ENCODE measurements around the gene SH3PXD2A. TPM values are rescaled to one million over a fixed set of nuclear protein-coding genes. Genes with fewer than 3 reads are reported as not detected.

The SH3PXD2A gene
- total and polyA plus RNA-seq, 7 donors: 19.0 to 58.2 (median 24.5) TPM

DNA sequence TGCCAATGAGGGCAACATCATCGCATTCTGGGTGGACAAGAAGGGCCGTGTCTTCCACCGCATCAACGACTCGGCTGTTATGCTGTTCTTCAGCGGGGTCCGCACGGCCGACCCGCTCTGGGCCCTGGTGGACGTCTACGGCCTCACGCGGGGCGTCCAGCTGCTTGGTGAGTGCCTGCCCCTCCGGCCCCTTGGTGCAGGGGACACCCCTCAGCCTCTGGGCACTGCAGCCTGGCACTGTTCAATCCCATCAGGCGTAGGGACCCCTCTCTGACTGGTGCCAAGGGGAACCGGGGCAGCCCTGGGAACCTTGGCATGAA is 283.8 kb downstream of the SH3PXD2A start:
- WGBS, 2 donors: 95 to 97% methylated on average over 18 of the region's 18 CpGs
- no peak overlapping the region for H3K4me3 ChIP-seq
- H3K27me3 ChIP-seq: peaks cover 0 to 10% (median 0%) of the 10 kb centered on the region in 3 donors
- intact Hi-C loops (cut with DNase I): no loop called here
- no peaks in the 10 kb centered on the region for H3K9me3 ChIP-seq
- no peak for DNase-seq
- H3K36me3 ChIP-seq: no peaks in the 10 kb centered on the region
- no peak for TF ChIP-seq POLR2A (IDR thresholded peaks at IDR 0.05)
- TF ChIP-seq, protein P1, sequence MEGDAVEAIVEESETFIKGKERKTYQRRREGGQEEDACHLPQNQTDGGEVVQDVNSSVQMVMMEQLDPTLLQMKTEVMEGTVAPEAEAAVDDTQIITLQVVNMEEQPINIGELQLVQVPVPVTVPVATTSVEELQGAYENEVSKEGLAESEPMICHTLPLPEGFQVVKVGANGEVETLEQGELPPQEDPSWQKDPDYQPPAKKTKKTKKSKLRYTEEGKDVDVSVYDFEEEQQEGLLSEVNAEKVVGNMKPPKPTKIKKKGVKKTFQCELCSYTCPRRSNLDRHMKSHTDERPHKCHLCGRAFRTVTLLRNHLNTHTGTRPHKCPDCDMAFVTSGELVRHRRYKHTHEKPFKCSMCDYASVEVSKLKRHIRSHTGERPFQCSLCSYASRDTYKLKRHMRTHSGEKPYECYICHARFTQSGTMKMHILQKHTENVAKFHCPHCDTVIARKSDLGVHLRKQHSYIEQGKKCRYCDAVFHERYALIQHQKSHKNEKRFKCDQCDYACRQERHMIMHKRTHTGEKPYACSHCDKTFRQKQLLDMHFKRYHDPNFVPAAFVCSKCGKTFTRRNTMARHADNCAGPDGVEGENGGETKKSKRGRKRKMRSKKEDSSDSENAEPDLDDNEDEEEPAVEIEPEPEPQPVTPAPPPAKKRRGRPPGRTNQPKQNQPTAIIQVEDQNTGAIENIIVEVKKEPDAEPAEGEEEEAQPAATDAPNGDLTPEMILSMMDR (IDR thresholded peaks at IDR 0.05): no peak
- TF ChIP-seq EP300 (IDR thresholded peaks at IDR 0.05): no peak
- no peak overlapping the region for H3K27ac ChIP-seq
- peaks cover 0 to 9% (median 7%) of the 10 kb centered on the region in 4 donors for H3K4me1 ChIP-seq

DNA sequence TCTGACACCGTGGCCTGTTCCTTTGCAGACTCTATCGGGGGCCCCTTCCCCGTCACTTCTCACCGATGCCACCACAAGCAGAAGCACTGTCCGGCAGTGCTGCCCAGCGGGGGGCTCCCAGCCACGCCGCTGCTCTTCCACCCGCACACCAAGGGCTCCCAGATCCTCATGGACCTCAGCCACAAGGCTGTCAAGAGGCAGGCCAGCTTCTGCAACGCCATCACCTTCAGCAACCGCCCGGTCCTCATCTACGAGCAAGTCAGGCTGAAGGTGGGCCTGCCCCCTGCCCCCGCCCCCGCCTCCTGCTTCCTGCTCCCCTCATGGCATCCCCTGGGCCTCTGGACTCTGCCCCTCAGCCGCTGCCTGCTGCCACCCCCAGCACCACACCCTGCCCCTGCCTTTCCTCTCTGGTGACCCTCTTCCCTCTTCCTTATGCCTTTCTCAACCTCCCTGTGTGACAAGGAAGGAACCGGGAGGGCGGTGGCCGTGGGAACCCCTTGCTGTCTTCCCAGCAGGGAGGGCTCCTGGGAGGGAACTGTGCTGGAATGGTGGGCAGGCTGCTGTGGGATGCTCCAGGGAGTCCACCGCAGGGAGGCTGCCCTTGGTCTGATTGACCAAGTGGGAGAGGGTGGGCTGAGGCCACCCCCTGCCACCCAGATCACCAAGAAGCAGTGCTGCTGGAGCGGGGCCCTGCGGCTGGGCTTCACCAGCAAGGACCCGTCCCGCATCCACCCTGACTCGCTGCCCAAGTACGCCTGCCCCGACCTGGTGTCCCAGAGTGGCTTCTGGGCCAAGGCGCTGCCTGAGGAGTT is 284.3 kb downstream of the SH3PXD2A start:
- Histone ChIP-seq H3K36me3 (no peaks in the 10 kb centered on the region), H3K27me3 (peaks cover 0 to 10% (median 0%) of the 10 kb centered on the region in 3 donors), H3K4me3 (no peak overlapping the region), H3K9me3 (no peaks in the 10 kb centered on the region), H3K27ac (no peak overlapping the region), H3K4me1 (peaks cover 0 to 8% (median 7%) of the 10 kb centered on the region in 4 donors)
- intact Hi-C loops (cut with DNase I): no loop called here
- DNase-seq: no peak
- TF ChIP-seq POLR2AphosphoS5 (IDR thresholded peaks at IDR 0.05) (no peak), EP300 (IDR thresholded peaks at IDR 0.05) (no peak), POLR2A (IDR thresholded peaks at IDR 0.05) (no peak)
- TF ChIP-seq, protein P1 (IDR thresholded peaks at IDR 0.05): no peak
- 85 to 91% methylated on average over 28 of the region's 28 CpGs for WGBS, 2 donors

DNA sequence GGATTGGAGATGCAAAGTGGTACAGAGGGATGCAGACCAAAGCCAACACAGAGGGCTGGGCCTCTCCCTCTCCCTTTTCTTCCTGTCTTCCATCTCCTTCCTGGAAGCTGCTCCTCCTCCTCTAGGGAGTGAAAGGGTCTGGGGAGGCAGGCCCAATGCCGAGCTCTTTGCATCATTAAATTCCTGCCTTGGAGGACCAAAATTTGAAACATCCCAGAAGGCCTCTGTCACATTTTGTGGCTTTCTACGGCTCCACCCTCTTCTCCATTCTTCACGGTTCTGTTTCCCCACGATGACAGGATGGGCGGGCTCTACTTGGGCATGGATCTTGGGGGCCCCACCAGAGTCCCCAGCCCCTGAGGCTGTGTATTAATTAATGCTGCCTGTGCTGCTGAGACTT is 285.5 kb downstream of the SH3PXD2A start:
- intact Hi-C loops (cut with DNase I): no loop called here
- DNase-seq: no peak
- H3K27ac ChIP-seq: no peak overlapping the region
- H3K36me3 ChIP-seq: no peaks in the 10 kb centered on the region
- no peaks in the 10 kb centered on the region for H3K9me3 ChIP-seq
- H3K4me3 ChIP-seq: no peak overlapping the region
- H3K4me1 ChIP-seq: no peaks in the 10 kb centered on the region
- TF ChIP-seq EP300 (IDR thresholded peaks at IDR 0.05) (no peak), POLR2A (IDR thresholded peaks at IDR 0.05) (no peak), POLR2AphosphoS5 (IDR thresholded peaks at IDR 0.05) (no peak)
- TF ChIP-seq, protein P1 (IDR thresholded peaks at IDR 0.05): no peak
- 61 to 83% methylated on average over 5 of the region's 5 CpGs for WGBS, 2 donors
- peaks cover 0 to 10% (median 0%) of the 10 kb centered on the region in 3 donors for H3K27me3 ChIP-seq

DNA sequence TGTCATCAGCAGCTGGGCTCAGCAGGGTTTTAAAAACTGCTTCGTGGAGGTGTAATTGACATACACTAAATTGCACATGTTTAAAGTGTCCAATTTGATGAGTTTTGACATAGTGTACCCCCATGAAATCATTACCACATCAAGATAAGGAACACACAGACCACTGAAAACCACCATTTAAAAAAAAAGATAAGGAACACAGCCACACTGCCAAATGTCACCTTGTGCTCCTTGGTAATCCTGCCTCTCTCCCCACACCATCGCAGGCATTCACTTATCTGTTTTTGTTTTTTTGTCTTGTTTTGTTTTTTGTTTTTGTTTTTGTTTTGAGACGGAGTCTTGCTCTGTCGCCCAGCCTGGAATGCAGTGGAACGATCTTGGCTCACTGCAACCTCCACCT is 286.9 kb downstream of the SH3PXD2A start:
- TF ChIP-seq, protein P1 (IDR thresholded peaks at IDR 0.05): no peak
- no peak for TF ChIP-seq EP300 (IDR thresholded peaks at IDR 0.05)
- no peak for TF ChIP-seq POLR2A (IDR thresholded peaks at IDR 0.05)
- no peak for TF ChIP-seq POLR2AphosphoS5 (IDR thresholded peaks at IDR 0.05)
- H3K36me3 ChIP-seq: no peaks in the 10 kb centered on the region
- H3K4me1 ChIP-seq: peaks cover 0 to 12% (median 7%) of the 10 kb centered on the region in 4 donors
- intact Hi-C loops (cut with DNase I): no loop called here
- no peak overlapping the region for H3K4me3 ChIP-seq
- no peaks in the 10 kb centered on the region for H3K9me3 ChIP-seq
- no peaks in the 10 kb centered on the region for H3K27me3 ChIP-seq
- 88 to 96% methylated on average over 5 of the region's 5 CpGs for WGBS, 2 donors
- no peak for DNase-seq
- H3K27ac ChIP-seq: no peak overlapping the region

Data from sigmoid colon (tissue), 7 donors.